DND-41 (cell line): ENCODE results near the gene PNMA5.

ENCODE experiments used
- CTCF ChIP-seq: IDR thresholded peaks from 2 replicates; pipeline ENCODE4 v1.5.1; 2012; ENCODE audit warnings: borderline replicate concordance, low read length, moderate library complexity, mild to moderate bottlenecking; ENCODE audit not compliant: poor library complexity, severe bottlenecking; ENCODE audit errors: extremely low read depth
- EZH2 ChIP-seq: IDR thresholded peaks from 3 replicates; pipeline ENCODE4 v1.6.1; 2012; ENCODE audit warnings: borderline replicate concordance, low read depth, mild to moderate bottlenecking, moderate library complexity, low read length, inconsistent platforms; ENCODE audit not compliant: severe bottlenecking

DNA sequence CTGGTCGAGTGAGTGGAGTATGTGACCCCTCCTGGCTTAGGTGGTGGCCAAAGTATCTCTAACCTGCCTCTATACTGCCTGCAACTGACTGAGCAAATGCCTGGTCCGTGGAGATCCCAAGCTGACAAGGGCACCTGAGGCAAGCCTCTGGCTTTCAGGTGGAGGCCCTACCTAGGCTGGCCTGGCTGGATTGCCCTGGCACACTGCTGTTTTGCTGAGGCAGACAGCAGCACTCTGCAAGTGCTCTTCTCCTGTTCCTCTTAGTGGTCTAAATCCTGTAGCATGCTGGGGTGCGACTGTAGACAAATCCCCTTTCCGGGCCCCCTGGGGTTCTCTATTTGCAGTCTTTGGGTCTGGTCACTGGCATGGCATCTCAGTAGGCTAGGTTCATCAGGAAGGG is 44.8 kb downstream of the PNMA5 start:
- TF ChIP-seq CTCF (no peak), EZH2 (no peak)
